ENCODE results near the gene OCSTAMP.

The OCSTAMP gene

DNA sequence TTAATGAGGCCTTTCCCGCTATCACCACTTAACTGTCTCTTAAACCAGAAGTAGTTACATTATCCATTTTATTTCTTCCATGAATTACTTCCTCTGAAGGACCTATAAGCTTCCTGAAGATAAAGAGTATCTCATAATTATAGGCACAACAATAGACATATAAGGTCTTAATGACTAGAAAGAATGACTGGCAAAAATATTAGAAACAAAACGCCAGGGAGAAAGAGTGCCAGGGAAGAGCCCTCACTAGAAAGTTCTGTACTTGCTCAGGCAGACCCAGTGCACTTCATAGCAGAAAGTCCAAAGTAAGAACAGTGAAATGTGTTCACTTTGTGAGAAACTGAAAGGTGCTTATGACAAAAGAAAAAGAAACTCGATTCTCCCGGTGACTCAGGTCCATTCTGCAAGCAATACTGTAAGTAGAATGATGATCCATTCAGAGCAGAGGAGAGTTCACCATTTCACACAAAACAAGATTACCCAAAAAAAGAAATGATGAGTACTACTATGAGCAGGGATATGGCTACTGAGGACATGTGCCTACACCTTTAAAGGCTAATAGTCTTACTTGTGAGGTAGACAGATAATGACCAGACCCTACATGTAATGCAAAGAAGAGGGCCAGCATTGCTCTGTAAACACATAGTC lies 42.6 kb downstream of the OCSTAMP start:
- no peak for DNase-seq

DNA sequence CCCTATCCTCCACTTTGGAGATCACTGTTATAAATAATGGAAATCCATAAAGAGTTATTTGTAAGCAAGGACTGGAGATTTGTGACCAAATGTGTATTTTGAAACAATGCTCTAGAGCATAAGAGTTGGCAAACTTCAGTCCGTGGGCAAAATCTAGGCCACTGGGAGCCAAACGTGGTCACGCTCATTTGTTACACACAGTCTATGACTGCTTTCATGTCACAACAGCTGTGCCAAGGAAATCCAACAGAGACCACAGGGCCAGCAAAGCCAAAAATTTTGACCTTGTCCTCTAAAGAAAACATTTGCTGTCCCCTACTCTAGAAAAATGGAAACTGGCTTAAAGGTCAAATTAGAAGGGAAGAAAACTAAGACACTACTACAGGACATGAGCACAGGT lies 44.9 kb downstream of the OCSTAMP start:
- no peak for DNase-seq

DNA sequence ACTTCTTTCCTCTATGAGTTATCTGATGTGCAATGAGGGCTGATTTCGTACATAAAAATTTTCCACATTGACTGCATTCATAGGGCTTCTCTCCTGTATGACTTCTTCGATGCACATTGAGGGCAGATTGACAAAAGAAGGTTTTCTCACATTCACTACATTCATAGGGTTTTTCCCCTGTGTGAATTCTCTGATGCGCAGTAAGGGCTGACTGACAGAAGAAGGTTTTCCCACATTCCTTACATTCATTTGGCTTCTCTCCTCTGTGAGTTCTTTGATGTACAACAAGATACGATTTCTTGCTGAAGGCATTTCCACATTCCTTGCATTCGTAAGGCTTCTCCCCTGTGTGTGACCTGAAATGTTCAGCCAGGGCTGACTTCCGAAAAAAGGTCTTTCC lies 48.5 kb downstream of the OCSTAMP start:
- no peak for DNase-seq

DNA sequence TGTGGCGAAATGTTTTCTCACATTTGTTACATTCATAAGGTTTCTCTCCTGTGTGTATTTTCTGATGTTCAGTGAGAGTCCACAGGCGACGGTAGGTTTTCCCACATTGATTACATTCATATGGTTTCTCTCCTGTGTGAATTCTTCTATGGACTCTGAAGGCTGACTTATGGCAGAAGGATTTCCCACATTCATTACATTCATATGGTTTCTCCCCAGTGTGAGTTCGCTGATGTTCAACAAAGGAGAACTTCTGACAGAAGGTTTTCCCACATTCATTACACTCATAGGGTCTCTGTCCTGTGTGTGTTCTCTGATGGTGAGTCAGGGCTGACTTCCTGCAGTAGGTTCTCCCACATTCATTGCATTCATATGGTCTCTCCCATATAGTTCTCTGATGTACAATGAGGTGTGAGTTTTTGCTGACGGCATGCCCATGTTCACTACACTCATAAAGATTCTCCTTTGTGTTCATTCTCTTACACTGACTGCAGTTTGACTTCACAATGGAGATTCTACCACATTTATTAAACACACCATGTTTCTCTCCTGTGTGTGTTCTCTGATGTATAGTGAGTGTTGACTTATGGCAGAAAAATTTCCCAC lies 49.0 kb downstream of the OCSTAMP start:
- no peak for DNase-seq

DNA sequence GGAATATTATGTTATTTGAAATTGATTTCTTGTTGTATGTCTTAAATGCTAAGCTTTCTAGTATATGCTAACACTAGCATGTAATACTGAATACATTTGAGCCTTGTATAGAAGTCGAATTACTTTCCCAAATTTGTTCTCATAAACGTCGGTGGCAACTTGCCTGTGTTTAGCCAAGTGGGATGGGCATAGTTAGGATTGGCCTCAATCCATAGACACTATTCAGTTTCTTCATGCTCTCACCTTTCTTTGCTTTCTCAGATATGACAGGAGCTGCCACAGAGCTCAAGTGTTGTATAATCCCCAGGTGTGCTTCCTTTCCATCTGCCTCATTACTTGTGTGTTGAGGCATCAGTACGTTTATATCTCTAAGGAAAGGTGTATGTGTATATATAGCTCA lies 56.4 kb downstream of the OCSTAMP start:
- DNase-seq = no peak

DNA sequence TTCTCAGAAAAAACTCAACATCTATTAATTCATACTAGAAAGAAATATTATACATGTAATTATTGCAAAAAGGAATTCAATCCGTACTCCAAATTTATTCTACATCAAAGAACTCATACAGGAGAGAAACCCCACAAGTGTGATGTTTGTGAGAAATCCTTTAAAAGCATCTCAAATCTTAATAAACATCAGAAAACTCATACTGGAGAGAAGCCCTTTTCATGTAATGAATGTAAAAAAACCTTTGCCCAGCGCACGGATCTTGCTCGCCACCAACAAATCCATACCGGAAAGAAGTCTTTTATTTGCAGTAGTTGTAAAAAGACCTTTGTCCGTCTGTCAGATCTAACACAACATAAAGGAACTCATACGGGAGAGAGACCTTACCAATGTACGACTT lies 59.1 kb downstream of the OCSTAMP start:
- no peak for DNase-seq

Data from T1000 (cell line).